ENCODE measurements around the gene GNE.

DNA sequence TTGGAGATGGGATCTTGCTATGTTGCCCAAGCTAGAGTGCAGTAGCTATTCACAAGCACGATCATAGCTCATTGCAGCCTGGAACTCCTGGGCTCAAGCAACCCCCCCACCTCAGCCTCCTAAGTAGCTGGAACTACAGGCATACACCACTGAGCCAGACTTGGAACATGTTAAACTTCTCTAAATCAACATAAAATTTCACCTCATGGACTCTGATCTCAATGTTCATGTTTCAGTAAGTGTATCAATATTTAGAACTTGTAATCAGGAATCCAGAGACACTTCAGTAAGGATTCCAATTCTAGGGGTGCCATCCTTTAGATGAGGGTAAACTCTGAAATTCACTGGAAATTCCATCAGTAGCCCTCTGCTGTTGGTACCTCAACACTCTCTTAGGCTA is 6.8 kb downstream of the GNE start:
- TF ChIP-seq, protein P1, sequence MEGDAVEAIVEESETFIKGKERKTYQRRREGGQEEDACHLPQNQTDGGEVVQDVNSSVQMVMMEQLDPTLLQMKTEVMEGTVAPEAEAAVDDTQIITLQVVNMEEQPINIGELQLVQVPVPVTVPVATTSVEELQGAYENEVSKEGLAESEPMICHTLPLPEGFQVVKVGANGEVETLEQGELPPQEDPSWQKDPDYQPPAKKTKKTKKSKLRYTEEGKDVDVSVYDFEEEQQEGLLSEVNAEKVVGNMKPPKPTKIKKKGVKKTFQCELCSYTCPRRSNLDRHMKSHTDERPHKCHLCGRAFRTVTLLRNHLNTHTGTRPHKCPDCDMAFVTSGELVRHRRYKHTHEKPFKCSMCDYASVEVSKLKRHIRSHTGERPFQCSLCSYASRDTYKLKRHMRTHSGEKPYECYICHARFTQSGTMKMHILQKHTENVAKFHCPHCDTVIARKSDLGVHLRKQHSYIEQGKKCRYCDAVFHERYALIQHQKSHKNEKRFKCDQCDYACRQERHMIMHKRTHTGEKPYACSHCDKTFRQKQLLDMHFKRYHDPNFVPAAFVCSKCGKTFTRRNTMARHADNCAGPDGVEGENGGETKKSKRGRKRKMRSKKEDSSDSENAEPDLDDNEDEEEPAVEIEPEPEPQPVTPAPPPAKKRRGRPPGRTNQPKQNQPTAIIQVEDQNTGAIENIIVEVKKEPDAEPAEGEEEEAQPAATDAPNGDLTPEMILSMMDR (IDR thresholded peaks at IDR 0.05): no peak
- no peak for TF ChIP-seq POLR2A (IDR thresholded peaks at IDR 0.05)

Data from esophagus squamous epithelium (tissue), 4 donors.